ENCODE data around the gene INPP5B.
"Not testable (repeated sequence)": the region's sequence is repeated elsewhere in the genome, so short reads cannot be mapped to it uniquely, and the experiment has no call there.

The INPP5B gene

DNA sequence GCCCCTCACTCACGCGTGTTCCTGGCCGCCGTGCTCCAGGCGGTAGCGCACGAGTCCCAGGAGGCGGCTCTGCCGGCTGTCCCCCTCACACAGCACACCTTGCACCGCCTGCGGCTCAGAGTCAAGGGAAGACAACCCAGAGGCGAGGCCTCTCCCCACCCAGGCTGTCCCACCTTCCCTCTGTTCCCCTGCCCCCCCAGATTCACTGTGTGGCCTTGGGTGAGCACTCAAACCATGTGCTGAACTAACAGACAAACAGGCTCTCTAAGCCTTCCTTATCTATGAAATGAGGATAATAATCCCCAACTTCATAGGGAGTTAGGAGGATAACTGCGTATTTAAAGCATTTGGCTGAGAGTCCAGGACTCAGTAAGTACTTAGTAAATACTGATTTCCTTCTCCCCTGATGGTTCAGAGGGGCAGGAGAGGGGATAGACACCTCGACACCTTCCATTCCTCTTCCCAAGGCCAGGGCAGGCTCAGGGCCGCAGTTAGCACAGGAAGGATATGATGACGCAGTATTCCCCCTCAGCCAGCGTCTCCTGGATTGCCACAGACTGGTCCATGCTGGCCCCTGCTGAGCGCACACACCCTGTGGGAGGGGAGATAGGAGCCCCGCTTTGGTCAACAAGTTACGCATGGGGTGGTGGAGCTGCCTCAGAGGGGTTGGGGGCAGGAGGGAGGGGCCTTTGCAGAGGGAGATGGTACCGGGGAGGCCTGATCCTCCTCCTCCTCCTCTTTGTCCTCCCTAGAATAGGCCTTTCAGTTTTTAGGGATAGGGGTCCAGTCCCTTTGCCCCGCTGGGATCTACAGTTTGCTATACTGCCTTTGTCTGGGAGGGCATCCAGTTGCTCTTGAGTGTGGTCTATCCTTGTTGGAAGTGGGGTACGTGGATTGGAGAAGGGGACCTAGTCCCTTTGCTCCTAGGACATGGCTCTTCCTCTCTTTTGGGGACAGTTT lies 830 bp downstream of the INPP5B start:
- DNase-seq: no peak

DNA sequence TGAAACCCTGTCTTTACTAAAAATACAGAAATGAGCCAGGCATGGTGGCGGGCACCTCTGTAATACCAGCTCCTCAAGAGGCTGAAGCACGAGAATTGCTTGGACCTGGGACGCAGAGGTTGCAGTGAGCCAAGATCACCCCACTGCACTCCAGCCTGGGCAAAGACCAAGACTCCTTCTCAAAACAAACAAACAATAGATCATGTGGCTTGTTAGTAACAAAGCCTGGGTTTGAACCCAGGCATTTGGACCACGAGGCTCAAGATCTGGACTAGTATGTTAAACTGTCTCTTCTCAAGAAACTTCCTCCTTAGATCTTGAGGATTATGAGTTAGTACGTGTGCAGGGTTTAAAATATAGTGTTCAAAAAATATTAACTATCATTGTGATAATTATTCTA lies 1.6 kb downstream of the INPP5B start:
- DNase-seq: no peak

DNA sequence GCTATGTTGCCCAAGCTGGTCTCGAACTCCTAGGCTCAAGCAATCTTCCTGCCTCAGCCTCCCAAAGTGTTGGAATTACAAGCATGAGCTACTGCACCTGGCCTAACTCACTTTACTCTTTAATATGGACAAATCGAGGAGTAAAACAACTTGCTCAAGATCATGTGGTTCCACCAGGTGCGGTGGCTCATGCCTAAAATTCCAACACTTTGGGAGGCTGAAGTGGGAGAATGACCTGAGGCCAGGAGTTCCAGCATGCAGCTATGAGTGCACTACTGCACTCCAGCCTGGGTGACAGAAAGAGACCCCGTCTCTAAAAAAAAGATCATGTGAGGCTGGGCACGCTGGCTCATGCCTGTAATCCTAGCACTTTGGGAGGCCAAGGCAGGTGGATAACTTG lies 2.0 kb downstream of the INPP5B start:
- no peak for DNase-seq

DNA sequence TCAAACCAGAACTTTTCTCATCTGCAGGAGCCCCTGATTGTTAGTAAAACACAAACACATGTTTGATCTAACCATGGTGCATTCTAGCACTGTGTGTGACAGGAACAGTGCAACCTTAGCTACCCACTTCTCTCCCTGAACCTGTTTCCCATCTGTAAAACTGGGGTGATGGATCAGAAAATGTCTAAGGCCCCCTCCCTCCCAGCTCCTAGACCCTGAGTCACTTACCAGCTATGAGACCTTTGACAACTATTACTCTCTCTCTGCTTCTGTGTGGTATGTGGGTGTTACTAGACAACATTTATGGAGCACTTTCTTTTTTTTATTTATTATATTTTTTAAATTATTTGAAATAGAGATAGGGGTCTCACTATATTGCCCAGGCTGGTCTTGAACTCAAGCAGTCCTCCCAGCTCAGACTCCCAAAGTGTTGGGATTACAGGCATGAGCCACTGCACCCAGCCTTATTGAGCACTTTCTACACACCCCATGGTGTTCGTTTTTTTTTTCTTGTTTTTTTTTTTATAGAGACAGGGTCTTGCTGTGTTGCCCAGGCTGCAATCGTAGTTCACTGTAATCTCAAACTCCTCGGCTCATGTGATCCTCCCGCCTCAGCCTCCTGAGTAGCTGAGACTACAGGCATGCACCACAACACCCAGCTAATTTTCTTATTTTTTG lies 2.6 kb downstream of the INPP5B start:
- no peak for DNase-seq

DNA sequence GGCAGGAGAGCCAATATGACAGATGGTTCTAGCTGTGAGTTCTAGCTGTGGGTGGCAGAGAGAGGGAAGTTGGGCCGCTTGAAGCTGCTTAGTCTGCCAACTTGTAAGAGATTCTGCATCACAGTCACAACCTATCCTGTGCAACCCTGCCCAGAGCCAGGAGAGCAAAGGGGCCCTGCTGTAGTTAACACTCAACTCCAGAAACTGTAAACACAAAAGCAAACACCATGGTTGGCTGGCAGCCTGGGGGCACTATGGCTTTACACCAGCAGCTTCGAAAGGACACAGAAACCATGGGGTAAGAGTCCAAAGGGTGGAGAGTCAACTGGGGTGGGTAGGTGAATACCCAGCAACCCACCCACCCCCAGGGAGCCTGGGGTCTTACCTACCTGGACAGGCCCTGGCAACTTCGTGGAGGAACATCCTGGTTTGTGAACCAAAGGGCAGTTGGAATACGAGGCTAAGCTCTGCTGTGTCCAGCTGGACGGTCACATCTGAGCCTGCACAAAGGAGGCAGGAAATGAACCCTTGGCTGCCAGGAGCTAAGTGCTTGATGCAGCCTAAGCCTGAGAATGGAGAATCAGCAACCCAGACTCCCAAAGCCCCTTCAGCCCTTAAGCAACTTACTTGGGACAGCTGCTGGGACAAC lies 6.4 kb downstream of the INPP5B start:
- peak; percentile 83 for DNase-seq

DNA sequence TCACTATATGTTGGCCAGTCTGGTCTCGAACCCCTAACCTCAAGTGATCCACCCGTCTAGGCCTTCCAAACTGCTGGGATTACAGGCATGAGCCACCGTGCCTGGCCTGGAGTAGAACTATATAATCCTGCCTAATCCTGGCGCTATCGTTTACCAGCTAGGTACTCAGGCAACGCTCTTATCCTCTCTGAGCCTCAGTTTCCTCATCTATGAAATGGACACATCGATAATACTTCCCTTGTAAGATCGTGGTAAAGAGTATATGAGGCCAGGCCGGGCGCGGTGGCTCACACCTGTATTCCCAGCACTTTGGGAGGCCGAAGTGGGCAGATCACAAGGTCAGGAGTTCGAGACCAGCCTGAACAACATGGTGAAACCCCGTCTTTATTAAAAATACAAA lies 10.1 kb downstream of the INPP5B start:
- DNase-seq: not testable (repeated sequence)

DNA sequence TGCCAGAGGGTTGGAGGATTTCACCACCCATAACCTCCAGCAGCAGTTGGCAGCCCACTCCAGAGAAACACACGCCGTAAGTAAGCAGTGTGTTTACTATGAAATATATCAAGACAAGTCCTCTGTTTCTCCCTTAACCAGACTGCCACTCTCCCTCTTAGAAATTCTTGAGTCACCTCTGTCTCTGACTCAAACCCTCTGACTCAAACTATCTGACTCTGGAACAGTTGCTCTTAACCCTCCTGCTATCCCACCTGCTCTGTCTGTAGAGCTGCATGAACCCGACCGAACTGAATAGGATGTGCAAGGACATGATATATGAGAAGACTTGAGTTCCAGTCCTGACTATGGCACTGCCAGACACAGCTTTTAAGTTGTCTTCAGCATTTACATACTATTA lies 14.1 kb downstream of the INPP5B start:
- DNase-seq: no peak

DNA sequence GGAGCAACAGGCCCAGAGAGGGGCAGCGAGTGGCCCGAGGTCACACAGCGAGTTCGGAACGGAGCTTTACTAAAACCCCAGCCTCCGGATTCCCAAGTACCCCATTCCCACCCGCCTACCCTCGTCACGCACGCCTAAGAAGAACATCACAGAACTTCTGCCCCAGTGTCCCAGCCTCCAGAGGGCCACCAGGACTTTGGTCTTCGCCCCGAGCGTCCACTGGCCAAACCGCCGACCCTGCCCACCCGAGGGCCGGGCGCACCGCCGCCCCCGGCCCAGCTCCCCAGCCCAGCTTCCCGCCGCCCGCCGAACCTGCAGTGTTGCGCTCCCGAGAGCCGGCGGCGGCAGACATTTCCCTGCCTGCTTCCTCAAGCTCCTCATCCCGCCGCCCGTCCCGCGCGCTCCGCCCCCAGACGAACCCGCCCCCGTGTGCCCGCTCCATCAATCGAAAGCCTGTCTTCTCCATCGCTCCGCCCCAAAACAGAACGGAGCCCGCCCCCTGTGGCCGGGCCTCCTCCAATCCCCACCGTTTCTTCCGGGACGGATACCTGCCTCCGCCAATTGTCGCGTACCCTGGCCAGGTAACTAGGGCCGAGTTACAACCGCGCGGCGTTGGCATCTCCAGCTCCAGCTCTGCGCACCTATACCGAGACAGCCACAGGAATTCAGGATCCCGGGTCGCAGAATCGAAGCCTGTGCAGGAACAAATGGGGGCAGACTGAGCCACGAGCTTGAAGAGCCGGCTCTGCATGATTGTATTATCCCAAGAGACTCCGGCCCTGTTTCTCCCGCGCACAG lies 15.3 kb downstream of the INPP5B start:
- peak; percentile 99 for DNase-seq

DNA sequence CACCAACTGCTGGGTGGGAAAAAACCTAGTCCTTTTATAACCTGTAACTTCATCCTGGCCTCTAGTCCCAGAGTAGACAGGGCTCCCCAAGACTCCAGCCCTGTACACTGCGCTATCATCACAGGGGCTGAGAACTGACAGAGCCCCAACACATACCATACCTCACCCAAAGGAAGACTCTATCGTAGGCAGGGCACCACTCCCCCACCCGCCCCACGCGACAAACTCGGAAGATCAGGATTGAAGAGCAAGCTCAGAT lies 15.8 kb downstream of the INPP5B start:
- no peak for DNase-seq

DNA sequence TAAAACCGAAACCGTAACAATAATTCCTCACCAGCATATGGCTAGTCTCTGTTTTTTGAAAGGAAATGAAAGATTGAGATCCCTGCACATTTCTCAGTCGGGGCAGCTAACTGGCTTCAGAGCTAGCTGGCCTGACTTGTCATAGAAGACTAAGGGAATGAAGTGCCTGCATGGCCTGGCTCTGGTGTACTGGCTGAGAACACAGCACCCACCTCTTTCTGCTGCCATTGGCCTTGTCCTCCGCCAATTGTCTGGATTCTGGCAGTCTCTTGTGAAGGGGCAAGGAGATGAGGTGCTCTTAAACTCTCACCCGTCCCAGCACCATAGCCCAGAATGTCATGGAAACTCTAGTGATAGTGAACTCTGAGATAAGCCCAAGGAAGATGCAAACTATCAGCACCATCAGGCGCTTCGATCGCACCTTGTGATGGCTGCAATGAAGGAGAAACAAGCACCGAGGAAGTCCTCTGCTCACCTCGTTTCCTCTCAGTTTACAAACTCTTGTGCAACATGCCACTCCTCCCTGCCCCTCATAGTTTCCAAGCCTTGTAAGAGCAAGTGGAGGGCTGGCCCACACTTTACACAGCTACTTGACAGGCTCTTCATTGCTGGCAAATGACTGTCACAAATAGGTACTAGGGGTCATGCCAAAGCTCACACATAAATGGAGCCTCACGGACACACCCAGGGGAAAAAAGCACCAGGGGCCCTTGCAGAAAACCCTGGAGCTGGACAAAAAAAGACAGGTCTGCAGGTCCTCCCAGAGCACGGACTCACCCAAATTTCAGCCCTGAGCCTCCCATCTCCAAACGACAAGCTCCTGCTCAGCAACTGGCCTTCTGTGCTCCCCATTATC lies 16.4 kb downstream of the INPP5B start:
- no peak for DNase-seq

DNA sequence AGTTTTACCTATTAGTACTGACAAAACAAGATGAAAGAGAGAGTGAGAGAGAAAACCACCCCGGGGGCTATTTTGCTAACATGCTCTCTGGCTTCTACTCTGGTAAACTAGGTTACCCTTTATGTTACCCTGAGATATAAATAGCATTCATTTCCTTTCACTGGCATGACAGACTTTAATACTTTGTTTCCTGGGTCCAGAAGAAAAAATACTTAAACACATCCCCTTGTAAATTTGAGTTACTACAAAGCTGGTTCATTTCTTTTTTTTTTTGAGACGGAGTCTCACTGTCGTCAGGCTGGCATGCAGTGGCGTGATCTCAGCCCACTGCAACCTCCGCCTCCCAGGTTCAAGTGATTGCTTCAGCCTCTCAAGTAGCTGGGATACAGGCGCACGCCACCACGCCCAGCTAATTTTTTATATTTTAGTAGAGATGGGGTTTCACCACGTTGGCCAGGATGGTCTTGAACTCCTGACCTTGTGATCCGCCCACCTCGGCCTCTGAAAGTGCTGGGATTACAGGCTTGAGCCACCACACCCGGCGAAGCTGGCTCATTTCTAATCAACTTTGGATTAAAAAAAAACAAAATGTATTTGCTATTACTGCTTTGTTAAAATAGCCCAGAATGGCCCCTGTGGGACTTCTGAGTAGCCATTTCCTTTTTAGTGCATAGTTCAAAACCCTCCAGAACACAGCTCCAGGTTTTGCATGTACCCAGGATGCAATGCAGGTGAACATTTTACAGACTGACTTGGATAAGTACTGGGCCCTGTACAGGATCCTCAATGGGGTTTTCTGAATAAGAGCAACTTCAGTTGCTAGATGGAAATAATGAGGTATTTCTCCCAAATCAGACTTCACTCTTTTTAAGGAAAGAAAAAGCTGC lies 20.6 kb downstream of the INPP5B start:
- DNase-seq: no peak

DNA sequence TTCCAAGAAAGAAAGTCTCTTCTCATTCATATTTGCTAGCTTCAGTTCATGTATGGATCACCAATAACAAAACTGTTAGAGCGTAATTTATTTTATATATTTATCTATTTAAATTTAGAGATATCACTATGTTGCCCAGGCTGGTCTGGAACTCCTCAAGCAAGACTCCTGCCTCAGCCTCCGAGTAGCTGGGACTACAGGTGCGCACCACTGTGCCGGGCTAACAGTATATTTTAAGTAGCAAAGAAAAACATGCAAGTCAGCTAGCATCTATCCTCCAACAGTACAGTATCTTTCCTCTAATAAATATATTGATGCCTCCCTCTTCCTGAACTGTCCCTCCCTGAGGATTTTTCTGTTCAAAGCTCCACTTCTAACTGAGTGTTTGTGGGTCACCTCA lies 21.5 kb downstream of the INPP5B start:
- DNase-seq: no peak

DNA sequence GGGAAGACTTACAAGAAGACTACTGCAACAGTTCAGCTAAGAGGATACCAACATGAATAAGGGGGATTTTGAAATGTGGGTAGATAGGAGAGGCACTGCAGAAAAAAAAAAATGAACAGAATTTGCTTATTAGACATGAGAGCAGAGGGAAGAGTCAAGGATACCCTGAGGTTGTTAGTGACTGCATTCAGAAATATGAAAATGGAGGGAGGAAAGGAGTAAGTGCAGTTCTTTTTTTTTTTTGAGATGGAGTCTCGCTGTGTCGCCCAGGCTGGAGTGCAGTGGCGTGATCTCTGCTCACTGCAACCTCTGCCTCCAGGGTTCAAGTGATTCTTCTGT lies 23.3 kb downstream of the INPP5B start:
- no peak for DNase-seq

DNA sequence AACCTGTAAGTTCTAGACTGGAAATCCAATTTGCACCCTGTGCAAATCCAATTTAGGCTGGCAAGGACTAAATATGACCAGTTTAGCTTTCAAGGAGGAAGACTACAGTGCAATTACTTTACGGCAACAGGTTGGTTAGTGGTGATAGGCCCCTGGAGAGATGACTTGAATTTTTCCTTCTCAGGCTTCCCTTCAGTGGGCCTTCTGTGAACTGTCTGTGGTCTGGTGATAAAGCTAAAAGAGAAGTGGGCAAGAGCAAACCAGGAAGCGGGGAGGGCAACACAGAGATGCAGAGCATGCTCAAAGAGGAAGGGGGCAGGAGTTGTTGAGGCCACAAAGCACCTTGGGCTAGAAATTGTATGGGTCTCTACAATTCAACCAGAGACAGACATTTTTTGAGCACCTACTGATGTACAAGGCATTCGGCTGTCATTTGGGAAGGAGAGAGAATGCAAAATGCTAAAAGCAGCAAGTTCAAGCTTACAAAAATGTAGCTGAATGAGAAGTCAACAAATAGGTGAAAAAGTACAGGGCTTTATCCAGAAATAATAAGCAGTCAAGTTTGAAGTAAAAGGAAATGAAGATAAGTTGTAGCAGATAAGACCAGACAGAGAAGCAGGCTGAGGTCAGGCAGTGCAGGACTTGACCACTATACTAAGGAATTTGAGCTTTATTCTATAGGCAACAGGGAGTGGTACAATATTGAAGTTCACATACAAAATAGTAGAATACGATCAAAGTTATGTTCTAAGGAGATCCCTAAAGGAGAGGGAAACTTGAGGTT lies 23.9 kb downstream of the INPP5B start:
- no peak for DNase-seq

DNA sequence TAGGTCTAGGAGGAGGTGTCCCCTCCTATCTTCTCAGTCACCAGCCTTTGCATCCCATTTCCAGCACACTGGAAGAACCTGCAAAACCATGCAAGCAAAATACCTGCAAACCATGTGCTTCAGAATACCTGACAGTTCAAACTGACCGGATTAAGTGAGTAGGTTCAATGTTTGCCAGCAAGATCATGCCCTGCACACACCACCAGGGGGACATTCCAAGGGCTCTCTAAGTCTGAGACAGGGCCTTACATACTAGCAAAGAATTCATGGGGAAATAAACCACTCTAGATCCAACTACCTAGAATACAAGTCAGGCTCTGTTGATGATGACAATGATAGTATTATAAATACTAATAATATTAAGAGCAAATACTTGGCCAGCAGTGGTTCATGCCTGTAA lies 27.6 kb downstream of the INPP5B start:
- no peak for DNase-seq

DNA sequence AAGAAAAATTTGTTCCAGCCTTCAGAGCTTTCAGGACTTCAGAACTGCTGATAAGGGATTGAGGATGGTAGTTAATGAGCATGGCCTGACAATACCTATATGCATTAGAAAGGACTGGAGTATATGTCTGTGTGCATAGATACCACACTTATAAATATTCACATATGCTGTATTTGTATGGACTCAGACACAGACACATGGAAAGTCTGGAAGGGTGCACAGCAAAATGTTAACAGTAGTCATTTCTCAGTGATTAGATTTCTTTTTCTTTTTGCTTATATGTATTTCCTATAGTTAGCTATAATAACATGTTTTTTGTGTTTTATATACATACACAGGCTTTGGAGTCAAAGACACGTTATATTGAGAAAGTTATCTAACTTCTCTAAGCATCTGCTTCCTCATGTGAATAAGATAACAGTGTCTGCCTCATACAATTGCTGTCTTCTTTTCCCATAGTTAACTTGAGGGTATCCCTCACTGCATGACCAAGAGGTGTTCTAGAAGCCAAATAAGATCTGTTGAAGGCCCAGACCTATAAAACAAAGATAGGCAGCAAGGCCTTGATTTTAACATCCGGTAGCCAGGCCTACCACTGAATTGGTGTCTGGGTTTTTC lies 31.3 kb downstream of the INPP5B start:
- no peak for DNase-seq

DNA sequence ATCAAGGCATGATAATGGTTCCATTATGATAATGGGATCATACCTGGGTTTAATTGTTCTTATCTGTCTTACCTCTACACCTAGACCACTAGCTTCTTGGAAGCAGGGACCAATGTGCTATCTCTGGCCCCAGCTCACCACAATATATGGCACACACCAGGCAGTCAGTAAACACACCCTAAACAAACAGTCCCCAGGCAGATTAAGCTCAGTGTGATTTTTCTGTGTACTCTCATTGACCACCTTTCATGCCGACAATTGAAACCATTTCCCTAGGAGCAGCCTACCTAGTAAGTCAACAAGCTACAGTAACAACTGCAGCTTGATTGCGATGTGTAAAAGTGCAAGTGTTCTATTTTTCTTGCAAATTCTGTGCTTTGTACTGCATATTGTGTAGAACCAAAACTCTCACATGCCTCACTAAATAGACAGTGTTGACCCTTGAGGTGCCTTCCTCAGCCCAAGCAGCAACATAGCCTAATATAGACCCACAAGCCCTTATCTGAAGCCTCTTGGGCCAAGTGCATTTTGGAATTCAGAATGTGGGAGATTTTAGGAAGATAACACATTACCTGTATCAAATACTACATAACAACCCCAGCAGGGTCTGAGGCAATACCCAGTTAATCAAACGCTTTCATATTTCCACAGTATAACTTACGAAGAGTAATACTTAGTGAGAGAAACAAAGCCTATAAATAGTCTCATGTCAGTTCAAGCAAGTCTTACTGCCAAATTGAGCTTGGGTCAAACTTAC lies 32.0 kb downstream of the INPP5B start:
- DNase-seq: peak; percentile 27

DNA sequence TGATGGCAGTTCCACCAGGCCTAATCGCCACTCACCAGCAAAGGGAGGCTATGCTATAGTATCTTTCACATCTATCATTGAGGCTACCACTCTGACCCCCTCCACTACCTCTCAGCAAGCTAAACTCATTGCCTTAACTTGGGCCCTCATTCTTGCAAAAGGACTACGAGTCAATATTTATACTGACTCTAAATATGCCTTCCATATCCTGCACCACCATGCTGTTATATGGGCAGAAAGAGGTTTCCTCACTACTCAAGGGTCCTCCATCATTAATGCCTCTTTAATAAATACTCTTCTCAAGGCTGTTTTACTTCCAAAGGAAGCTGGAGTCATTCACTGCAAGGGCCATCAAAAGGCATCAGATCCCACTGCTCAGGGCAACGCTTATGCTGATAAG lies 35.4 kb downstream of the INPP5B start:
- not testable (repeated sequence) for DNase-seq

DNA sequence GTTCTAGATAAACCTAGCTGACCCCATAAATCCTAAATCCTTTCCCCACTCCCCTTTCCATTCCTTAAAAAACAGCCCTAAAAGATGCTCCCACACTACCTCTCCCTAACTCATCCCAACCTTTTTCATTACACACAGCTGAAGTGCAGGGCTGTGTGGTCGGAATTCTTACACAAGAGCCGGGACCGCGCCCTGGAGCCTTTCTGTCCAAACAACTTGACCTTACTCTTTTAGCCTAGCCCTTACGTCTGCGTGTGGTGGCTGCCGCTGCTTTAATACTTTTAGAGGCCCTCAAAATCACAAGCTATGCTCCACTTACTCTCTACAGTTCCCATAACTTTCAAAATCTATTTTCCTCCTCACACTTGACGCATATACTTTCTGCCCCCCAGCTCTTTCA lies 36.0 kb downstream of the INPP5B start:
- not testable (repeated sequence) for DNase-seq
